ENCODE measurements around the gene TFAP2E. TPM values are rescaled to one million over a fixed set of nuclear protein-coding genes. Genes with fewer than 3 reads are reported as not detected.
A peak's percentile ranks its signal among the peaks of the same experiment; 100 is the strongest.
"Not testable (repeated sequence)": the region's sequence is repeated elsewhere in the genome, so short reads cannot be mapped to it uniquely, and the experiment has no call there.

The TFAP2E gene
- polyA plus RNA-seq, 3 donors = 0.78 to 1.6 (median 1.0) TPM

GRCh38 chr1:35567947-35568558, 5.1 kb upstream of the TFAP2E start:
- DNase-seq (ENCODE audit: extremely low read depth in 1 of 11, low read depth in 9 of 11, low spot score in 4 of 11) = no peak

- peak in 4 of 11 donors; percentile 49 to 71 (median 67) for DNase-seq (ENCODE audit: extremely low read depth in 1 of 11, low read depth in 9 of 11, low spot score in 4 of 11)
Observed at GRCh38 chr1:35568975-35569395, 4.1 kb upstream of the TFAP2E start.

- DNase-seq (ENCODE audit: extremely low read depth in 1 of 11, low read depth in 9 of 11, low spot score in 4 of 11) = no peak
Observed at GRCh38 chr1:35569936-35570335, 3.2 kb upstream of the TFAP2E start.

GRCh38 chr1:35570589-35571137, 2.5 kb upstream of the TFAP2E start:
- no peak for DNase-seq (ENCODE audit: extremely low read depth in 1 of 11, low read depth in 9 of 11, low spot score in 4 of 11)

GRCh38 chr1:35571263-35571662, 1.9 kb upstream of the TFAP2E start:
- no peak for DNase-seq (ENCODE audit: extremely low read depth in 1 of 11, low read depth in 9 of 11, low spot score in 4 of 11)

- DNase-seq (ENCODE audit: extremely low read depth in 1 of 11, low read depth in 9 of 11, low spot score in 4 of 11) = no peak
Observed at GRCh38 chr1:35572296-35572695, 818 bp upstream of the TFAP2E start.

GRCh38 chr1:35574125-35574654, 1.1 kb downstream of the TFAP2E start:
- DNase-seq (ENCODE audit: extremely low read depth in 1 of 11, low read depth in 9 of 11, low spot score in 4 of 11) = no peak

- no peak for DNase-seq (ENCODE audit: extremely low read depth in 1 of 11, low read depth in 9 of 11, low spot score in 4 of 11)
Observed at GRCh38 chr1:35574655-35575415, 1.7 kb downstream of the TFAP2E start.

GRCh38 chr1:35575416-35575958, 2.4 kb downstream of the TFAP2E start:
- no peak for DNase-seq (ENCODE audit: extremely low read depth in 1 of 11, low read depth in 9 of 11, low spot score in 4 of 11)

GRCh38 chr1:35576061-35576765, 3.1 kb downstream of the TFAP2E start:
- no peak for DNase-seq (ENCODE audit: extremely low read depth in 1 of 11, low read depth in 9 of 11, low spot score in 4 of 11)

- not testable (repeated sequence) for DNase-seq (ENCODE audit: extremely low read depth in 1 of 11, low read depth in 9 of 11, low spot score in 4 of 11)
Observed at GRCh38 chr1:35576766-35577070, 3.6 kb downstream of the TFAP2E start.

- no peak for DNase-seq (ENCODE audit: extremely low read depth in 1 of 11, low read depth in 9 of 11, low spot score in 4 of 11)
Observed at GRCh38 chr1:35577071-35577998, 4.2 kb downstream of the TFAP2E start.

- no peak for DNase-seq (ENCODE audit: extremely low read depth in 1 of 11, low read depth in 9 of 11, low spot score in 4 of 11)
Observed at GRCh38 chr1:35580949-35581388, 7.9 kb downstream of the TFAP2E start.

- DNase-seq (ENCODE audit: extremely low read depth in 1 of 11, low read depth in 9 of 11, low spot score in 4 of 11) = not testable (repeated sequence)
Observed at GRCh38 chr1:35581621-35582020, 8.5 kb downstream of the TFAP2E start.

GRCh38 chr1:35585281-35585680, 12.2 kb downstream of the TFAP2E start:
- no peak for DNase-seq (ENCODE audit: extremely low read depth in 1 of 11, low read depth in 9 of 11, low spot score in 4 of 11)

GRCh38 chr1:35585805-35586204, 12.7 kb downstream of the TFAP2E start:
- DNase-seq (ENCODE audit: extremely low read depth in 1 of 11, low read depth in 9 of 11, low spot score in 4 of 11) = not testable (repeated sequence)

- no peak for DNase-seq (ENCODE audit: extremely low read depth in 1 of 11, low read depth in 9 of 11, low spot score in 4 of 11)
Observed at GRCh38 chr1:35586808-35587207, 13.7 kb downstream of the TFAP2E start.

- DNase-seq (ENCODE audit: extremely low read depth in 1 of 11, low read depth in 9 of 11, low spot score in 4 of 11) = no peak
Observed at GRCh38 chr1:35587736-35588135, 14.6 kb downstream of the TFAP2E start.
